GM21529 (cell line): ENCODE measurements around the gene B3GAT1.

Experiments used
- ATAC-seq: cut with Tn5 transposase; IDR thresholded peaks from one replicate; pipeline ENCODE4 v1.9.1; 2021; ENCODE audit not compliant: unreplicated experiment

B3GAT1 gene

GRCh38 chr11:134340354-134340964 lies 71.6 kb downstream of the B3GAT1 start:
- no peak for ATAC-seq

- no peak for ATAC-seq
These were observed 72.3 kb downstream of the B3GAT1 start for GRCh38 chr11:134339756-134340155.

- ATAC-seq: no peak
These were observed 73.4 kb downstream of the B3GAT1 start for GRCh38 chr11:134338654-134339053.

GRCh38 chr11:134338068-134338467 lies 74.0 kb downstream of the B3GAT1 start:
- ATAC-seq: no peak

- no peak for ATAC-seq
These were observed 75.0 kb downstream of the B3GAT1 start for GRCh38 chr11:134337051-134337450.

- ATAC-seq: no peak
These were observed 77.1 kb downstream of the B3GAT1 start for GRCh38 chr11:134334796-134335571.

- ATAC-seq: no peak
These were observed 78.1 kb downstream of the B3GAT1 start for GRCh38 chr11:134333946-134334345.

GRCh38 chr11:134333312-134333711 lies 78.7 kb downstream of the B3GAT1 start:
- no peak for ATAC-seq

- no peak for ATAC-seq
These were observed 79.3 kb downstream of the B3GAT1 start for GRCh38 chr11:134332782-134333181.

- ATAC-seq: peak; percentile 20
These were observed 79.8 kb downstream of the B3GAT1 start for GRCh38 chr11:134332189-134332631.

GRCh38 chr11:134331354-134332188 lies 80.5 kb downstream of the B3GAT1 start, which contains the start of gene GLB1L2:
TSS of gene GLB1L2 (plus strand) at chr11:134331988. CDS start at chr11:134332062, 74 bp downstream.
- ATAC-seq: peak; percentile 88

- ATAC-seq: no peak
These were observed 81.3 kb downstream of the B3GAT1 start for GRCh38 chr11:134330611-134331353.
